PFSK-1 (cell line): ENCODE results near the gene UGT1A10.

Experiments
- FOXP2 ChIP-seq: optimal IDR thresholded peaks from 2 replicates; pipeline ENCODE3; 2011; ENCODE audit warnings: borderline replicate concordance, control low read depth, inconsistent platforms; ENCODE audit not compliant: insufficient read depth; ENCODE audit errors: extremely low read length, extremely low read depth
- POLR2AphosphoS5 ChIP-seq: IDR thresholded peaks from 2 replicates; pipeline ENCODE4 v1.6.1; 2012; ENCODE audit warnings: low read depth, mild to moderate bottlenecking, control low read depth, low read length, moderate library complexity
- SIN3A ChIP-seq: IDR thresholded peaks from 2 replicates; pipeline ENCODE4 v1.6.1; 2012; ENCODE audit warnings: mild to moderate bottlenecking, low read length, moderate library complexity, borderline replicate concordance; ENCODE audit not compliant: insufficient read depth
- TAF1 ChIP-seq: IDR thresholded peaks from 2 replicates; pipeline ENCODE4 v1.6.1; 2012; ENCODE audit warnings: low read length, control low read depth, borderline replicate concordance; ENCODE audit not compliant: insufficient read depth
- TF ChIP-seq, protein P1 (sequence below), 2 experiments: IDR thresholded peaks; 2 replicates each; pipeline versions ENCODE4 v1.6.1 to v1.8.0; 2011 to 2012; ENCODE audit warnings: low read depth in 2 of 2, low read length in 2 of 2, control low read depth in 1 of 2, inconsistent platforms in 1 of 2, mild to moderate bottlenecking in 1 of 2, moderate library complexity in 1 of 2; ENCODE audit not compliant: insufficient read depth in 1 of 2

The UGT1A10 gene

GRCh38 chr2:233700028-233700635, 63.9 kb downstream of the UGT1A10 start:
- TF ChIP-seq SIN3A, result no peak
- no peak for TF ChIP-seq POLR2AphosphoS5
- TF ChIP-seq, protein P1, sequence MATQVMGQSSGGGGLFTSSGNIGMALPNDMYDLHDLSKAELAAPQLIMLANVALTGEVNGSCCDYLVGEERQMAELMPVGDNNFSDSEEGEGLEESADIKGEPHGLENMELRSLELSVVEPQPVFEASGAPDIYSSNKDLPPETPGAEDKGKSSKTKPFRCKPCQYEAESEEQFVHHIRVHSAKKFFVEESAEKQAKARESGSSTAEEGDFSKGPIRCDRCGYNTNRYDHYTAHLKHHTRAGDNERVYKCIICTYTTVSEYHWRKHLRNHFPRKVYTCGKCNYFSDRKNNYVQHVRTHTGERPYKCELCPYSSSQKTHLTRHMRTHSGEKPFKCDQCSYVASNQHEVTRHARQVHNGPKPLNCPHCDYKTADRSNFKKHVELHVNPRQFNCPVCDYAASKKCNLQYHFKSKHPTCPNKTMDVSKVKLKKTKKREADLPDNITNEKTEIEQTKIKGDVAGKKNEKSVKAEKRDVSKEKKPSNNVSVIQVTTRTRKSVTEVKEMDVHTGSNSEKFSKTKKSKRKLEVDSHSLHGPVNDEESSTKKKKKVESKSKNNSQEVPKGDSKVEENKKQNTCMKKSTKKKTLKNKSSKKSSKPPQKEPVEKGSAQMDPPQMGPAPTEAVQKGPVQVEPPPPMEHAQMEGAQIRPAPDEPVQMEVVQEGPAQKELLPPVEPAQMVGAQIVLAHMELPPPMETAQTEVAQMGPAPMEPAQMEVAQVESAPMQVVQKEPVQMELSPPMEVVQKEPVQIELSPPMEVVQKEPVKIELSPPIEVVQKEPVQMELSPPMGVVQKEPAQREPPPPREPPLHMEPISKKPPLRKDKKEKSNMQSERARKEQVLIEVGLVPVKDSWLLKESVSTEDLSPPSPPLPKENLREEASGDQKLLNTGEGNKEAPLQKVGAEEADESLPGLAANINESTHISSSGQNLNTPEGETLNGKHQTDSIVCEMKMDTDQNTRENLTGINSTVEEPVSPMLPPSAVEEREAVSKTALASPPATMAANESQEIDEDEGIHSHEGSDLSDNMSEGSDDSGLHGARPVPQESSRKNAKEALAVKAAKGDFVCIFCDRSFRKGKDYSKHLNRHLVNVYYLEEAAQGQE (IDR thresholded peaks at IDR 0.05; ENCODE audit: insufficient read depth in 1 of 2, low read depth in 2 of 2, low read length in 2 of 2), result no peak
- TF ChIP-seq TAF1, result no peak
- no peak for TF ChIP-seq FOXP2

GRCh38 chr2:233702238-233702637, 66.0 kb downstream of the UGT1A10 start:
- TF ChIP-seq, protein P1 (IDR thresholded peaks at IDR 0.05; ENCODE audit: insufficient read depth in 1 of 2, low read depth in 2 of 2, low read length in 2 of 2), result no peak
- TF ChIP-seq POLR2AphosphoS5, result no peak
- TF ChIP-seq SIN3A, result no peak
- no peak for TF ChIP-seq TAF1
- no peak for TF ChIP-seq FOXP2

DNA sequence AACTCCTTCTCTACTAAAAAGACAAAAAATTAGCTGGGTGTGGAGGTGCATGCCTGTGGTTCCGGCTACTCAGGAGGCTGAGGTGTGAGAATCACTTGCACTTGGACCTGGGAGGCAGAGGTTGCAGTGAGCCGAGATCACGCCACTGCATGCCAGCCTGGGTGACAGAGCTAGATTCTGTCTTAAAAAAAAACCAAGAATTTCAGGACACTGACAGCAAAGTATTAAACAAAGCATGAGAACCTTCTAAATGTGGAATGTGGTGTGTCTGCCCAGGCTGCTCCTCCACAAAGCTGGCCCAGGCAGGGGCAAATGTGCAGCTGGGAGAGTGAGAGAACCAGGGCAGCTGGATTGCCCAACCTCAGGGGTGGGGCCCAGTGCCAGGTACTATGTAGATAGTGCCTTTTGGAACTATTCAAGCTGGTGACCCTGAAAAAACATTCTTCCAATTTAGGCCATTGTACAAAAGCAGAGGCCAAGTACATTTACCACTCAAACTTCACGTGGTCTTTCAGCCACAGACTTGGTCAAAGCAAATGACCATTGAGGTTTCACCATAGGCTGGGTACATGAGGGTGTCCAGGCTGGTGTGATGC, 69.8 kb downstream of the UGT1A10 start:
- TF ChIP-seq, protein P1 (IDR thresholded peaks at IDR 0.05; ENCODE audit: insufficient read depth in 1 of 2, low read depth in 2 of 2, low read length in 2 of 2), result no peak
- TF ChIP-seq FOXP2, result no peak
- TF ChIP-seq TAF1, result no peak
- TF ChIP-seq SIN3A, result no peak
- no peak for TF ChIP-seq POLR2AphosphoS5

- no peak for TF ChIP-seq SIN3A
- TF ChIP-seq TAF1, result no peak
- TF ChIP-seq POLR2AphosphoS5, result no peak
- TF ChIP-seq, protein P1 (IDR thresholded peaks at IDR 0.05; ENCODE audit: insufficient read depth in 1 of 2, low read depth in 2 of 2, low read length in 2 of 2), result no peak
- no peak for TF ChIP-seq FOXP2
Measured at GRCh38 chr2:233706720-233707119, 70.5 kb downstream of the UGT1A10 start.
